Chondrocyte (in vitro differentiated cells): ENCODE data around the gene PRSS22. TPM values are rescaled to one million over a fixed set of nuclear protein-coding genes. Genes with fewer than 3 reads are reported as not detected.

Source experiments
- DNase-seq: peaks from one replicate; pipeline ENCODE4 v3.0.0; 2021; ENCODE audit warnings: mixed read lengths, low spot score
- H3K27ac Mint-ChIP-seq: one replicate; pipeline ENCODE4 v1.8.0; 2021; ENCODE audit warnings: mild to moderate bottlenecking, moderate library complexity, mixed read lengths; ENCODE audit not compliant: unreplicated experiment
- H3K27me3 Mint-ChIP-seq: 2 replicates; pipeline ENCODE4 v1.8.0; 2021; ENCODE audit warnings: low read depth, mixed read lengths
- H3K36me3 Mint-ChIP-seq: 2 replicates; pipeline ENCODE4 v1.8.0; 2021; ENCODE audit warnings: low read depth, mixed read lengths
- H3K4me1 Mint-ChIP-seq: 2 replicates; pipeline ENCODE4 v1.8.0; 2021; ENCODE audit warnings: low read depth, mild to moderate bottlenecking, mixed read lengths
- H3K4me3 Mint-ChIP-seq: one replicate; pipeline ENCODE4 v1.8.0; 2021; ENCODE audit warnings: mild to moderate bottlenecking, moderate library complexity, mixed read lengths; ENCODE audit not compliant: unreplicated experiment
- H3K9me3 Mint-ChIP-seq: 2 replicates; pipeline ENCODE4 v1.8.0; 2021; ENCODE audit warnings: low read depth, mixed read lengths
- total RNA-seq: library from RNA; stranded (reverse); gene quantifications from 3 replicates; pipeline ENCODE4 v1.2.1, GENCODE V29; 2021
- TF ChIP-seq, protein P1 (sequence below): fragments of 200-600 bp; sonication (generic); IDR thresholded peaks from 2 replicates; pipeline ENCODE4 v1.5.0; 2021; ENCODE audit warnings: antibody characterized with exemption, mild to moderate bottlenecking, moderate library complexity

The PRSS22 gene
- total RNA-seq, 1 donor from 2014 or later: not detected

DNA sequence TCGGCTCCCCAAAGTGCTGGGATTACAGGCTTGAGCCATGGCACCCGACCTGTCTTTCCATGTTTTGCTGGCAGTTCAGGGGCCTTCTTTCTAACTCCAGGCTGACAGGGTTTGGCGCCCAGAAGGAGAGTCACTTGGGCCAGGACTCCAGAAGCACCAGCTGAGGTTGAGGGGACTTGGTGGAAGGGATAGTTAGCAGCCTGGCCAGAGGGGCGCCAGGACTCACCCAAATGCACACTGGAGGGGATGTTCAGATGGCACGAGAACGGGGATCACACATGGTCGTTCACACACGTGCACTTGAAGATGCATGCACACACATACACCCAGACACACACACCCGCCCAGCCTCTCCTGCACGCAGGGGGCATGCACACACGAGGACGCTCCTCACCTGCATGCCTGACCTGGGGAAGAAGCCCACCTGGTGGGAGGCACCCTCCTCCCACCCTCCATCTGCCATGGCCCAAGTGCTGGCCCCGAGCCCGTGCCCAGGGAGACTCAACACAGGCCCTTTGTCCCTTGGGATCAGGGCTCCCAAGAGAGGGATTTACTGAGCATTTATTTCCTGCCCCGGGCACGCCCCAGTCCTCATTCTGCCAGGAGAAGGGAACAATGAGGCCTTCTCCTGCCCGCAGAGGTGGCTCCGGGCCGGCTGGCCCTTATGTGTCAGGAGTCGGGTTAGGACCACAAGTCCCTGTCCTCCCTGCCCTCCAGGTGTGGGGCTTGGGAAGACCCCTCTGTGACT lies 43.2 kb downstream of the PRSS22 start:
- no peaks in the 10 kb centered on the region for H3K9me3 Mint-ChIP-seq
- DNase-seq: peak; percentile 79
- H3K4me1 Mint-ChIP-seq: no peaks in the 10 kb centered on the region
- H3K27me3 Mint-ChIP-seq: peaks cover 33% of the 10 kb centered on the region
- H3K36me3 Mint-ChIP-seq: no peaks in the 10 kb centered on the region
- no peak overlapping the region for H3K4me3 Mint-ChIP-seq
- TF ChIP-seq, protein P1, sequence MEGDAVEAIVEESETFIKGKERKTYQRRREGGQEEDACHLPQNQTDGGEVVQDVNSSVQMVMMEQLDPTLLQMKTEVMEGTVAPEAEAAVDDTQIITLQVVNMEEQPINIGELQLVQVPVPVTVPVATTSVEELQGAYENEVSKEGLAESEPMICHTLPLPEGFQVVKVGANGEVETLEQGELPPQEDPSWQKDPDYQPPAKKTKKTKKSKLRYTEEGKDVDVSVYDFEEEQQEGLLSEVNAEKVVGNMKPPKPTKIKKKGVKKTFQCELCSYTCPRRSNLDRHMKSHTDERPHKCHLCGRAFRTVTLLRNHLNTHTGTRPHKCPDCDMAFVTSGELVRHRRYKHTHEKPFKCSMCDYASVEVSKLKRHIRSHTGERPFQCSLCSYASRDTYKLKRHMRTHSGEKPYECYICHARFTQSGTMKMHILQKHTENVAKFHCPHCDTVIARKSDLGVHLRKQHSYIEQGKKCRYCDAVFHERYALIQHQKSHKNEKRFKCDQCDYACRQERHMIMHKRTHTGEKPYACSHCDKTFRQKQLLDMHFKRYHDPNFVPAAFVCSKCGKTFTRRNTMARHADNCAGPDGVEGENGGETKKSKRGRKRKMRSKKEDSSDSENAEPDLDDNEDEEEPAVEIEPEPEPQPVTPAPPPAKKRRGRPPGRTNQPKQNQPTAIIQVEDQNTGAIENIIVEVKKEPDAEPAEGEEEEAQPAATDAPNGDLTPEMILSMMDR: no peak
- no peak overlapping the region for H3K27ac Mint-ChIP-seq

DNA sequence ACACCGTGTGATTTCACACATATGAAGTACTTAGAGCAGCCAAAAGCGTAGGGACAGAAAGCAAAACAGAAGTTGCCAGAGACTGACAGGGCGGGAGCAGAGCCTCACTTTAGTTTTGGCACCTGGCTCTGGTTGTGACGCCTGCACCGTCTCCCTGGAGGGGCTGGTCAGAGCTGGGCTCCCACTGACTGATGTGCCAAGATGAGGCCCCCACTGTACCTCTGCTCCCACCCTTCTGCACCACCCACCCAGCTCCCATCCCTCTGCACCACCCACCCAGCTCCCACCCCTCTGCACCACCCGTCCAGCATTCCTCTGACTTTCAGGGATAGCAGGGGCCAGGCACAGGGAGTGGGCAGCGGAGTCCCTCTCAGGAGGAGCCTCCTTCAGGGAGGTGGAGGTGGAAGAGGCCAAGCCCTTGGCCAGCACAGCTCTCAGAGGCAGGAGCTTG lies 44.2 kb downstream of the PRSS22 start:
- no peak overlapping the region for H3K4me3 Mint-ChIP-seq
- H3K9me3 Mint-ChIP-seq: peaks cover 9% of the 10 kb centered on the region
- H3K27ac Mint-ChIP-seq: no peak overlapping the region
- TF ChIP-seq, protein P1: no peak
- peaks cover 38% of the 10 kb centered on the region for H3K27me3 Mint-ChIP-seq
- no peaks in the 10 kb centered on the region for H3K4me1 Mint-ChIP-seq
- DNase-seq: peak; percentile 62
- peaks cover 1% of the 10 kb centered on the region for H3K36me3 Mint-ChIP-seq

DNA sequence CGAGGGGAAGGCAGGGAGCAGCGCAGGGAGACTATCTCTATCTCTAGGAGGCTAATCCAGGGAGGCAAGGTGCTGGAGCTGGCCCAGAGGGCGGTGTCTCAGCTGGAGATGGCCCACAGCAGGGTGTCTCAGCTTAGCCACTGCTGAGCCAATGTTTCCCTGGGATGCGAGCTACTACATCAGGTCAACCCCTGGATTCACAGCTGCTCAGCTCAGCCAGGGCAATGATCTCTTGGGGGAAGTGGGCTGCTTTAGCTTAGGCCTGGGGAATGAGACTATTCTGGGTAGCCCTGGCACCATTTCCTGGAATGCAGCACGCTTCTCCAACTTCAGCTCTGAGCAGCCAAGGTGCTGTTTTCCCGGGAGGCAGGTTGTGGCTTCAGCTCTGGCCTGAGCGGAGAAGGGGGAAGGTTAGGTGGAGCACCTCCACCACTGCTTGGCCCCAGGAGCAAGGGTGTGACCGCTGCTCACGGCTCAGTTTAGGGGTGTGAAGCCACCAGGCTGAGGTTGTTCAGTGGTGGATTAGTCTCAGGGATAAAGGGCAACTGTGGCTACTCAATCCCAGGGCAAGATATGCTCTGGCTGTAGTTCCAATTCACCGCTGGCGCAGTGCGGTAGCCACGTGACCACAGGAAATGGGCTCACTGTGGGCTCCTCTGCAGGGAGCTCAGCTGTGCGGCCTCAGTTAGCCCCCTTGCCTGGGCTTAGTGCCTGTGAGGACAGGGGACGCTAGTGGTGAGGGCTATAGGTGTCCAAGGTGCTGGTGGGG lies 46.1 kb downstream of the PRSS22 start:
- H3K27me3 Mint-ChIP-seq: peaks cover 46% of the 10 kb centered on the region
- H3K27ac Mint-ChIP-seq: no peak overlapping the region
- H3K4me3 Mint-ChIP-seq: no peak overlapping the region
- H3K4me1 Mint-ChIP-seq: no peaks in the 10 kb centered on the region
- TF ChIP-seq, protein P1: no peak
- peaks cover 12% of the 10 kb centered on the region for H3K9me3 Mint-ChIP-seq
- DNase-seq: peak; percentile 54
- peaks cover 2% of the 10 kb centered on the region for H3K36me3 Mint-ChIP-seq

DNA sequence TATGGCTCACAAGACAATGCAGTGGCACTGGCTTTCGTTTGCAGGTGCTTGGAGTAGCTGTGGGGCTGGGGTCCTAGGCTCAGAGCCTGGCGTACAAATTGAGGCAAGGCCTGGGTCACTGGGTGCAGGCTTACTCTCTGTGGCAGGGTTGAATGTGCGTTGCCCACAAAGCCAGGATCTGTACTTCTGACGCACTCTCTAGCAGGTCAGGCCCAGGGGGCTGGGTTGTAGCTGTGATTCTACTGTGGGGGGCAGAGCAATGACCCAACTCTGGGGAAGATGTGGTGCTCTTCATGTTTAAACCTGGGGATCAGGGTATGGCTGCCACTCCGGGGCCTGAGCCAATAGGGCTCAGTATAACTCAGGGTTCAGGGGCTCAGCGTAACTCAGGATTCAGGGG lies 47.3 kb downstream of the PRSS22 start:
- Mint-ChIP-seq H3K36me3 (peaks cover 2% of the 10 kb centered on the region), H3K27ac (no peak overlapping the region), H3K4me3 (no peak overlapping the region), H3K4me1 (no peaks in the 10 kb centered on the region), H3K9me3 (peaks cover 12% of the 10 kb centered on the region), H3K27me3 (peaks cover 51% of the 10 kb centered on the region)
- TF ChIP-seq, protein P1: no peak
- DNase-seq: peak; percentile 38

DNA sequence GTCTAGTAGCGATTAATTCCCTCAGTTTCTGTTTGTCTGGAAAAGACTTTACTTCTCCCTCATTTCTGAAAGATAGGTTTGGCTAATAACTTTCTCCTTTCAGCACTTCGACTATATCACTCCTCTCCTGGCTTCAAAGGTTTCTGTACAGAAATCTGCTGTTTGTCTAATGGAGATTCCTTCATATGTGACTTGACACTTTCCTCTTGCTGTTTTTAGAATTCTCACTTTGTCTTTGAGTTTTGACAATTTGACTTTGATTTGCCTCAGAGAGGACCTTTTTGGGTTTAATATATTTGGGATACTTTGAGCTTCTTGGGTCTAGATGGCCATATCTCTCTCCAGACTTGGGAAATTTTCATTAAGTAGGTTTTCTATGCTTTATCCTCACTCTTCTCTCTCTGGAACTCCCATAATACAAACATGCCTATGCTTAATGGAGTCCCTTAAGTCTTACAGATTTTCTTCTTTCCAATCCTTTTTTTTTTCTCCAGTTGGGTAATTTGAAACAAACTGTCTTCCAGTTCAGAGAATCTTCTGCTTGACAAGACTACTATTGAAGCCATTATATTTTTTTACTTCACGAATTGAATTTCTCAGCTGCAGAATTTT lies 48.7 kb downstream of the PRSS22 start:
- TF ChIP-seq, protein P1: no peak
- H3K9me3 Mint-ChIP-seq: peaks cover 18% of the 10 kb centered on the region
- peaks cover 46% of the 10 kb centered on the region for H3K27me3 Mint-ChIP-seq
- no peak overlapping the region for H3K4me3 Mint-ChIP-seq
- no peak for DNase-seq
- no peaks in the 10 kb centered on the region for H3K4me1 Mint-ChIP-seq
- peaks cover 2% of the 10 kb centered on the region for H3K36me3 Mint-ChIP-seq
- H3K27ac Mint-ChIP-seq: no peak overlapping the region
